Kidney (tissue), 14 donors: ENCODE measurements around the gene HEG1. TPM values are rescaled to one million over a fixed set of nuclear protein-coding genes. Genes with fewer than 3 reads are reported as not detected.

Experiments used
- DNase-seq, 5 donors: peaks; one replicate each; pipeline ENCODE4 v3.0.0-alpha.2; 2013 to 2020
- FAIRE-seq: peaks from 2 replicates; lab custom pipeline; 2012; peaks lifted over from hg19 to GRCh38; lab: Jason Lieb, UNC
- H3K27ac ChIP-seq, 2 donors: one replicate each; pipeline ENCODE4 v1.7.0; 2013; ENCODE audit warnings: low read depth in 2 of 2, low read length in 2 of 2, inconsistent platforms in 1 of 2
- H3K27me3 ChIP-seq: one replicate; pipeline ENCODE4 v1.7.1; 2013; ENCODE audit warnings: low read length, inconsistent platforms; ENCODE audit not compliant: control insufficient read depth, insufficient read depth
- H3K36me3 ChIP-seq, 3 donors: one replicate each; pipeline versions ENCODE4 v1.7.0 to v1.7.1; 2013; ENCODE audit warnings: low read length in 3 of 3, control low read depth in 1 of 3, inconsistent platforms in 1 of 3; ENCODE audit not compliant: insufficient read depth in 3 of 3, control insufficient read depth in 2 of 3
- H3K4me1 ChIP-seq, 3 donors: one replicate each; pipeline versions ENCODE4 v1.7.0 to v1.7.1; 2013; ENCODE audit warnings: low read length in 3 of 3, inconsistent platforms in 1 of 3, low read depth in 1 of 3; ENCODE audit not compliant: control insufficient read depth in 2 of 3, insufficient read depth in 2 of 3
- H3K4me3 ChIP-seq, 3 donors: one replicate each; pipeline versions ENCODE4 v1.7.0 to v1.8.1; 2013; ENCODE audit warnings: low read length in 3 of 3, control low read depth in 1 of 3, inconsistent platforms in 1 of 3
- H3K9ac ChIP-seq, 3 donors: one replicate each; pipeline versions ENCODE4 v1.7.0 to v1.7.1; 2013; ENCODE audit warnings: low read length in 3 of 3, control low read depth in 1 of 3, inconsistent platforms in 1 of 3
- H3K9me3 ChIP-seq, 3 donors: one replicate each; pipeline versions ENCODE4 v1.7.0 to v1.7.1; 2013; ENCODE audit warnings: low read length in 3 of 3, control low read depth in 1 of 3, inconsistent platforms in 1 of 3; ENCODE audit not compliant: control insufficient read depth in 2 of 3, insufficient read depth in 1 of 3
- intact Hi-C: fragments of 100-400 bp; cut with DNase I; formaldehyde crosslinking; loops from one replicate; pipeline ENCODE4 v1.11.1; 2022
- polyA plus RNA-seq: library from polyadenylated mRNA; stranded (reverse); fragments of 350-450 nt; fragmentation: Illumina TruSeq; extraction: RNeasy Lipid Tissue Mini Kit (QIAGEN cat#74804); gene quantifications from one replicate; pipeline ENCODE4 v1.2.3, GENCODE V29; 2014; ENCODE audit warnings: low read depth, low replicate concordance; ENCODE audit not compliant: insufficient read depth
- total RNA-seq: library from RNA; stranded (reverse); fragmentation: NEBNext Ultra II Directional; extraction: Animal tissue kit (Norgen Biotek cat#: 25700); gene quantifications from one replicate; pipeline ENCODE4 v1.2.1, GENCODE V29; 2021
- TF ChIP-seq, protein P1 (sequence below): IDR thresholded peaks from 3 replicates; pipeline ENCODE4 v1.5.1; 2012; ENCODE audit warnings: mild to moderate bottlenecking, moderate library complexity, borderline replicate concordance; ENCODE audit not compliant: insufficient read depth; ENCODE audit errors: extremely low read depth
- donor health status: control.
- donor health status: control.
- donor health status: control.
- donor health status: control.
- donor health status: control.
- donor health status: DM: yes; HTN: yes; CAD: no.
- donor health status: Normal renal cell carcinoma (clear cell type).

HEG1 gene
- total and polyA plus RNA-seq, 2 donors from 2014 or later, result 10.3 to 96.3 TPM

DNA sequence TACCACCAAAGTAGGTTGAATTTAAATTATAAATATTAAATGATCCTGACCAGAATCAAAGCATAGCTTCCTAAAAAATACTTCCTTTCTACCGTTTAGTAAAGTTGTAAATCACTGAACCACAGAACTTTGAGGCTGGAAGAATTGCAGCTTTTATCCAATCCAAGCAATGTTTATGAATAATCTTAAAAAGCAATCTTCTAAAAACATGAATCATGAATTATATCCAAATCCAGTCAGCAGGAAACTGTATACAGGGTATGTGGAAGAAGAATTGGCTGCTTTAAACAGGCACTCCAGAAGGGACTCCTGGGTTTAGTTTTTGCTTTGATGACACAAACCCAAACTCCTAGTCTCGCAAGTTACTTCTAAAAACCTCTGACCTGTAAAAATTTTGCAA, 30.2 kb downstream of the HEG1 start:
- no peak overlapping the region for H3K27ac ChIP-seq
- H3K4me1 ChIP-seq, result no peaks in the 10 kb centered on the region
- H3K36me3 ChIP-seq, result peaks cover 0 to 11% (median 3%) of the 10 kb centered on the region in 3 donors
- no peak overlapping the region for H3K4me3 ChIP-seq
- FAIRE-seq, result no peak
- H3K9me3 ChIP-seq, result no peaks in the 10 kb centered on the region
- DNase-seq, result peak in 1 of 5 donors; percentile 44
- intact Hi-C loops, result no loop called here
- TF ChIP-seq, protein P1, sequence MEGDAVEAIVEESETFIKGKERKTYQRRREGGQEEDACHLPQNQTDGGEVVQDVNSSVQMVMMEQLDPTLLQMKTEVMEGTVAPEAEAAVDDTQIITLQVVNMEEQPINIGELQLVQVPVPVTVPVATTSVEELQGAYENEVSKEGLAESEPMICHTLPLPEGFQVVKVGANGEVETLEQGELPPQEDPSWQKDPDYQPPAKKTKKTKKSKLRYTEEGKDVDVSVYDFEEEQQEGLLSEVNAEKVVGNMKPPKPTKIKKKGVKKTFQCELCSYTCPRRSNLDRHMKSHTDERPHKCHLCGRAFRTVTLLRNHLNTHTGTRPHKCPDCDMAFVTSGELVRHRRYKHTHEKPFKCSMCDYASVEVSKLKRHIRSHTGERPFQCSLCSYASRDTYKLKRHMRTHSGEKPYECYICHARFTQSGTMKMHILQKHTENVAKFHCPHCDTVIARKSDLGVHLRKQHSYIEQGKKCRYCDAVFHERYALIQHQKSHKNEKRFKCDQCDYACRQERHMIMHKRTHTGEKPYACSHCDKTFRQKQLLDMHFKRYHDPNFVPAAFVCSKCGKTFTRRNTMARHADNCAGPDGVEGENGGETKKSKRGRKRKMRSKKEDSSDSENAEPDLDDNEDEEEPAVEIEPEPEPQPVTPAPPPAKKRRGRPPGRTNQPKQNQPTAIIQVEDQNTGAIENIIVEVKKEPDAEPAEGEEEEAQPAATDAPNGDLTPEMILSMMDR, result no peak
- H3K27me3 ChIP-seq, result no peaks in the 10 kb centered on the region
- H3K9ac ChIP-seq, result no peak overlapping the region

GRCh38 chr3:125024817-125025216, 31.0 kb downstream of the HEG1 start:
- Histone ChIP-seq H3K9ac (no peak overlapping the region), H3K4me3 (no peak overlapping the region), H3K27me3 (no peaks in the 10 kb centered on the region), H3K9me3 (no peaks in the 10 kb centered on the region), H3K4me1 (no peaks in the 10 kb centered on the region), H3K36me3 (peaks cover 3 to 11% (median 4%) of the 10 kb centered on the region in 3 donors), H3K27ac (no peak overlapping the region)
- DNase-seq (peak in 4 of 5 donors; percentile 53 to 69 (median 66)), FAIRE-seq (no peak)
- intact Hi-C loops, result no loop called here
- TF ChIP-seq, protein P1, result no peak

- Histone ChIP-seq H3K9me3 (no peaks in the 10 kb centered on the region), H3K36me3 (peaks cover 3 to 12% (median 9%) of the 10 kb centered on the region in 3 donors), H3K27ac (no peak overlapping the region), H3K4me1 (no peaks in the 10 kb centered on the region), H3K4me3 (no peak overlapping the region), H3K27me3 (no peaks in the 10 kb centered on the region), H3K9ac (no peak overlapping the region)
- FAIRE-seq, result no peak
- TF ChIP-seq, protein P1, result no peak
- intact Hi-C loops, result no loop called here
- DNase-seq, result no peak
These were observed 31.8 kb downstream of the HEG1 start for GRCh38 chr3:125023833-125024555.
